H1 (cell line): ENCODE data around the gene PHF23. TPM values are rescaled to one million over a fixed set of nuclear protein-coding genes. Genes with fewer than 3 reads are reported as not detected.

Experiments used
- ASH2L ChIP-seq: fragments of 200-600, 300-600 bp; sonication (generic); IDR thresholded peaks from one replicate; pipeline ENCODE4 v1.7.1; 2017; ENCODE audit warnings: low read length
- BACH1 ChIP-seq: IDR thresholded peaks from 2 replicates; pipeline ENCODE4 v1.6.1; 2012; ENCODE audit warnings: low read length, improper control_type of control experiment
- BRCA1 ChIP-seq: IDR thresholded peaks from 2 replicates; pipeline ENCODE4 v1.6.1; 2012; ENCODE audit warnings: low read depth, low read length, improper control_type of control experiment
- EP300 ChIP-seq, 2 experiments: IDR thresholded peaks; 1 replicate in 1 of 2; 2 replicates in 1 of 2; pipeline ENCODE4 v1.6.1; 2011 to 2012; ENCODE audit warnings: low read depth in 2 of 2, low read length in 2 of 2, mild to moderate bottlenecking in 2 of 2, borderline replicate concordance in 1 of 2, inconsistent platforms in 1 of 2, moderate library complexity in 1 of 2
- HDAC2 ChIP-seq, 2 experiments: fragments of 300-600 bp in 1 of 2; sonication (generic) in 1 of 2; IDR thresholded peaks; 2 replicates each; pipeline ENCODE4 v1.6.1; 2011 to 2012; ENCODE audit warnings: low read depth in 2 of 2, low read length in 2 of 2, mild to moderate bottlenecking in 2 of 2, moderate library complexity in 2 of 2, borderline replicate concordance in 1 of 2, inconsistent platforms in 1 of 2
- KDM1A ChIP-seq: fragments of 200-600, 300-600 bp; sonication (generic); IDR thresholded peaks from 2 replicates; pipeline ENCODE4 v1.7.1; 2016; ENCODE audit warnings: mild to moderate bottlenecking, low read length, borderline replicate concordance
- NANOG ChIP-seq: IDR thresholded peaks from 2 replicates; pipeline ENCODE4 v1.6.1; 2011; ENCODE audit warnings: low read length, low read depth, mild to moderate bottlenecking, inconsistent platforms; ENCODE audit not compliant: insufficient read depth, poor library complexity, severe bottlenecking
- PHF8 ChIP-seq: fragments of 200-600 bp; sonication (generic); conservative IDR thresholded peaks from 2 replicates; pipeline ENCODE4 v1.7.1; 2012; ENCODE audit warnings: low read depth, mild to moderate bottlenecking, inconsistent platforms, low read length, moderate library complexity
- RFX5 ChIP-seq: IDR thresholded peaks from 2 replicates; pipeline ENCODE4 v1.6.1; 2011; ENCODE audit warnings: low read depth, low read length, improper control_type of control experiment, borderline replicate concordance
- SIN3A ChIP-seq, 2 experiments: IDR thresholded peaks in 1 of 2; conservative IDR thresholded peaks in 1 of 2; 2 replicates each; pipeline ENCODE4 v1.6.1; 2011 to 2012; ENCODE audit warnings: low read length in 2 of 2, improper control_type of control experiment in 1 of 2, low read depth in 1 of 2, mild to moderate bottlenecking in 1 of 2
- SP2 ChIP-seq: IDR thresholded peaks from 2 replicates; pipeline ENCODE4 v1.6.1; 2012; ENCODE audit warnings: mild to moderate bottlenecking, low read length, inconsistent platforms
- SP4 ChIP-seq: IDR thresholded peaks from 2 replicates; pipeline ENCODE4 v1.6.1; 2012; ENCODE audit warnings: low read length, inconsistent platforms
- TAF1 ChIP-seq: IDR thresholded peaks from 2 replicates; pipeline ENCODE4 v1.6.1; 2011; ENCODE audit warnings: mild to moderate bottlenecking, low read depth, low read length
- ZNF274 ChIP-seq: IDR thresholded peaks from 2 replicates; pipeline ENCODE4 v1.7.0; 2012; ENCODE audit warnings: low read length, borderline replicate concordance; ENCODE audit errors: extremely low read depth
- polyA plus RNA-seq, 7 experiments: library from polyadenylated mRNA; depleted of rRNA in 3 of 7; stranded (reverse) in 5 of 7; unstranded in 2 of 7; fragments of >200 nt in 5 of 7; fragments of 200-250 nt in 2 of 7; gene quantifications; 1 replicate in 5 of 7; 2 replicates in 1 of 7; 4 replicates in 1 of 7; pipeline versions ENCODE4 v1.2.1 to v1.2.3, GENCODE V29; 2011 to 2013; ENCODE audit warnings: missing spikeins in 2 of 7, mixed read lengths in 2 of 7
- total RNA-seq: library from RNA; stranded (reverse); fragmentation: NEBNext Ultra II Directional; extraction: Animal tissue kit (Norgen Biotek cat#: 25700); gene quantifications from 2 replicates; pipeline ENCODE4 v1.2.1, GENCODE V29; 2021
- TF ChIP-seq, protein P1 (sequence below): IDR thresholded peaks from 2 replicates; pipeline ENCODE4 v1.6.1; 2011; ENCODE audit warnings: low read length, improper control_type of control experiment

Gene PHF23
- total and polyA plus RNA-seq, 2 of the 8 experiments (the other 6 are each of a cell fraction or from before 2014, with no cell fraction given): 47.5 to 62.8 TPM

DNA sequence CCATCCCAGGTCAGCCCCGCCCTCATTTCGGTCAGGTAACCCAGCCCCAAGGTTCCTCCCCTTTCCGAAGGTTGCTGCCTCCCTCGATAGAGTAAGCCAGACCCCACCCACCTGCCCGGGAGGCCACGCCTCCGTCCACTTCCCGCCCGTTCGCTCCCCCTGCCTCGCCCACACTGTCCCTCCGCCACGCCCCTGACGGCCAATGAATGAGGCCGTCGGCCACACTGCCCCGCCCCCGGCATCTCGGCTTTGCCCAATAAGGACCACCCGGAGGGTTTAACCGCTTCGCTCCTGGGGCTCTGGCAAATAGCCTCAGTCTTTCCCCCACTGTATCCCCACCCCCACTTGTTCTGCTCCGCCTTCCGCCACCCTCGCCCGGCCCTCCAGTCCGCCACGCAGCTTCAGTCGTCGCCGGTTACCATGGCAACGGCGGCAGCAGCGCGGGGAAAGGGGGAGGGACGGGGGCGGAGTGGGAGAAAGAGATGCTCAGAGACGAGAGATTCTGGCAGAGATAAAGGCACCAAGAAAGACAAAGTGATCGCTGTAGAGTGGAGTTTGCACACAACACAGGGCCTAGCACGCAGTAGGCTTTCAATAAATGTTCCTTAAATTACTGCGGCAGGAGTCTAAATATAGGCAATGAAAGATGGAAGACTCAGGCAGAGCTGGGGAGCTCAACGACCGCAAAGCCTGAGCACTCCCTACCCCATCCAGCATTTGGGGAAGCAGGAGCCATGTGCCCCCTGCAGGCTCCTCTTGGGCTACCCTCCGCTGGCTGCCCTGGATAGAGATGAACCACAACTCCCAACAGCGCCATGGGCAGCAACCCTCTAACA, 24.7 kb downstream of the PHF23 start (continued):
- TF ChIP-seq, protein P1, sequence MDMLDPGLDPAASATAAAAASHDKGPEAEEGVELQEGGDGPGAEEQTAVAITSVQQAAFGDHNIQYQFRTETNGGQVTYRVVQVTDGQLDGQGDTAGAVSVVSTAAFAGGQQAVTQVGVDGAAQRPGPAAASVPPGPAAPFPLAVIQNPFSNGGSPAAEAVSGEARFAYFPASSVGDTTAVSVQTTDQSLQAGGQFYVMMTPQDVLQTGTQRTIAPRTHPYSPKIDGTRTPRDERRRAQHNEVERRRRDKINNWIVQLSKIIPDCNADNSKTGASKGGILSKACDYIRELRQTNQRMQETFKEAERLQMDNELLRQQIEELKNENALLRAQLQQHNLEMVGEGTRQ: no peak
- no peak for TF ChIP-seq ZNF274
- TF ChIP-seq HDAC2 (IDR thresholded peaks at IDR 0.05; ENCODE audit: borderline replicate concordance in 1 of 2, low read depth in 2 of 2, low read length in 2 of 2): no peak; a peak in 1 of 4 replicates
- TF ChIP-seq TAF1: no peak
- TF ChIP-seq PHF8: no peak
- peak in 1 of 2 experiments; percentile 7; a peak in 1 of 3 replicates for TF ChIP-seq EP300 (IDR thresholded peaks at IDR 0.05; ENCODE audit: borderline replicate concordance in 1 of 2, low read depth in 2 of 2, low read length in 2 of 2)
- peak; percentile 55 to 94; a peak in 1 of 4 replicates for TF ChIP-seq SIN3A (conservative IDR thresholded peaks at IDR 0.05 in 1 of 2, IDR thresholded peaks at IDR 0.05 in 1 of 2; ENCODE audit: low read depth in 1 of 2, low read length in 2 of 2)
- peak; percentile 82 for TF ChIP-seq RFX5
- peak; percentile 67 for TF ChIP-seq NANOG
- TF ChIP-seq ASH2L: peak; percentile 24
- TF ChIP-seq SP4: peak; percentile 75; the same call in 1 of the 2 replicates
- no peak for TF ChIP-seq BRCA1
- TF ChIP-seq BACH1: no peak; the same call in 1 of the 2 replicates
- no peak for TF ChIP-seq SP2
- TF ChIP-seq KDM1A: no peak
